ENCODE data around the gene SNX21. TPM values are rescaled to one million over a fixed set of nuclear protein-coding genes. Genes with fewer than 3 reads are reported as not detected.

The SNX21 gene
- polyA plus RNA-seq, 1 donor, result 11.9 TPM

- DNase-seq, result peak; percentile 100
These were observed 47.6 kb downstream of the SNX21 start, which contains the start of gene ZSWIM1 for GRCh38 chr20:45880988-45881788. ZSWIM1 (plus strand) TSS chr20:45881227; CDS start chr20:45882593, 1,366 bp downstream.

- DNase-seq, result no peak
These were observed 49.0 kb downstream of the SNX21 start for GRCh38 chr20:45882469-45883099.

GRCh38 chr20:45883100-45883469 lies 49.5 kb downstream of the SNX21 start:
- DNase-seq, result no peak

GRCh38 chr20:45886590-45887345 lies 53.2 kb downstream of the SNX21 start:
- no peak for DNase-seq

GRCh38 chr20:45887346-45887715 lies 53.7 kb downstream of the SNX21 start, which contains the start of gene SPATA25:
SPATA25 (minus strand) TSS chr20:45887622; CDS start chr20:45887590, 32 bp downstream.
- no peak for DNase-seq

- DNase-seq, result no peak
These were observed 55.1 kb downstream of the SNX21 start for GRCh38 chr20:45888681-45889080.

- peak; percentile 89 for DNase-seq
These were observed 56.7 kb downstream of the SNX21 start for GRCh38 chr20:45890077-45890984.

GRCh38 chr20:45890985-45891983 lies 57.7 kb downstream of the SNX21 start, which contains the start of the genes CTSA and NEURL2:
CTSA (plus strand) TSS chr20:45891335; CDS start chr20:45891569, 234 bp downstream.
NEURL2 (minus strand) TSS chr20:45891208; CDS start chr20:45890991, 217 bp downstream.
- DNase-seq, result peak; percentile 91

- no peak for DNase-seq
These were observed 58.6 kb downstream of the SNX21 start for GRCh38 chr20:45892049-45892825.

Other genes with a start within 250 kb of the SNX21 start
- not detected for gene WFDC10A, start 204.1 kb upstream of the SNX21 start, polyA plus RNA-seq (ENCODE audit: insufficient read length)
- gene WFDC9, start 202.5 kb upstream of the SNX21 start, polyA plus RNA-seq (ENCODE audit: insufficient read length), result not detected
- gene WFDC11, start 163.6 kb upstream of the SNX21 start, polyA plus RNA-seq (ENCODE audit: insufficient read length), result not detected
- gene WFDC13, start 131.8 kb upstream of the SNX21 start, polyA plus RNA-seq (ENCODE audit: insufficient read length), result not detected
- not detected for gene WFDC10B, start 128.8 kb upstream of the SNX21 start, polyA plus RNA-seq (ENCODE audit: insufficient read length)
- not detected for gene SPINT4, start 111.5 kb upstream of the SNX21 start, polyA plus RNA-seq (ENCODE audit: insufficient read length)
- gene WFDC3, start 41.9 kb upstream of the SNX21 start, polyA plus RNA-seq (ENCODE audit: insufficient read length), result 0.47 TPM
- gene DNTTIP1, start 41.8 kb upstream of the SNX21 start, polyA plus RNA-seq (ENCODE audit: insufficient read length), result 34.2 TPM
- gene UBE2C, start 21.2 kb upstream of the SNX21 start, polyA plus RNA-seq (ENCODE audit: insufficient read length), result 84.4 TPM
- gene TNNC2, start 6.5 kb upstream of the SNX21 start, polyA plus RNA-seq (ENCODE audit: insufficient read length), result 0.47 TPM
- gene ACOT8, start 23.6 kb downstream of the SNX21 start, polyA plus RNA-seq (ENCODE audit: insufficient read length), result 23.3 TPM
- 5.9 TPM for gene ZSWIM3, start 23.8 kb downstream of the SNX21 start, polyA plus RNA-seq (ENCODE audit: insufficient read length)
- gene ZSWIM1, start 47.4 kb downstream of the SNX21 start, polyA plus RNA-seq (ENCODE audit: insufficient read length), result 18.6 TPM
- gene SPATA25, start 53.8 kb downstream of the SNX21 start, polyA plus RNA-seq (ENCODE audit: insufficient read length), result 6.0 TPM
- 7.3 TPM for gene NEURL2, start 57.4 kb downstream of the SNX21 start, polyA plus RNA-seq (ENCODE audit: insufficient read length)
- 143 TPM for gene CTSA, start 57.5 kb downstream of the SNX21 start, polyA plus RNA-seq (ENCODE audit: insufficient read length)
- 118 TPM for gene PLTP, start 78.4 kb downstream of the SNX21 start, polyA plus RNA-seq (ENCODE audit: insufficient read length)
- 44.9 TPM for gene PCIF1, start 100.9 kb downstream of the SNX21 start, polyA plus RNA-seq (ENCODE audit: insufficient read length)
- 14.4 TPM for gene ZNF335, start 138.4 kb downstream of the SNX21 start, polyA plus RNA-seq (ENCODE audit: insufficient read length)
- gene MMP9, start 175.1 kb downstream of the SNX21 start, polyA plus RNA-seq (ENCODE audit: insufficient read length), result 0.35 TPM
- gene SLC12A5, start 195.4 kb downstream of the SNX21 start, polyA plus RNA-seq (ENCODE audit: insufficient read length), result 1.8 TPM